Sigmoid colon (tissue), 4 donors: ENCODE measurements around the gene CEP112.

ENCODE experiments used
- EP300 ChIP-seq, 4 donors: sonication (generic); formaldehyde crosslinking; IDR thresholded peaks; one replicate each; pipeline ENCODE4 v1.6.1; 2017; ENCODE audit warnings: antibody characterized with exemption in 4 of 4
- POLR2A ChIP-seq, 2 donors: fragments of 450-650 bp; IDR thresholded peaks; one replicate each; pipeline ENCODE4 v1.6.1; 2016; ENCODE audit warnings: antibody characterized with exemption in 2 of 2, mild to moderate bottlenecking in 2 of 2, moderate library complexity in 2 of 2
- POLR2AphosphoS5 ChIP-seq, 4 donors: sonication (generic); formaldehyde crosslinking; IDR thresholded peaks; one replicate each; pipeline ENCODE4 v1.6.1; 2017; ENCODE audit warnings: antibody characterized with exemption in 4 of 4
- TF ChIP-seq, protein P1 (sequence below), 4 experiments: fragments of 450-650 bp in 3 of 4; fragments of 200-600 bp in 1 of 4; IDR thresholded peaks; one replicate each; pipeline ENCODE4 v1.5.1; 2016 to 2019; ENCODE audit warnings: antibody characterized with exemption in 4 of 4, mild to moderate bottlenecking in 3 of 4, moderate library complexity in 2 of 4

DNA sequence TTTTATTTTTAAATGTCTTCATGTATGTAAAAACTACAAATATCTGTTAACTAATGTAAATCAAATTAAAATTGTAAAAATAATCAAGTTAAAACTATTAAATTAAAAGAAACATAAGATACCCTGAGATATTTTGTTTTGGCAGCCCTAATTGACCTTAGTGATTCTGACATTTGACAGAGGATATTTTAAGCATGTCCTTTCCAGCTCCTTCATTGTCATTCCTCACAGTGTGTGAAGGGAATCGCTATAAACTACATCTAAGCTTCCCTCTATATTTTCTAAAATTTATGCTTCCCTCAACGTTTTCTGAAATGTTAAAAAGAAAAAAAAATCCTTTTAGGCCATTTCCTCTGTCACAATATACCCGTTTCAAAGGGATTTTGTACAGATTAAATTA lies 20.2 kb downstream of the CEP112 start:
- TF ChIP-seq, protein P1, sequence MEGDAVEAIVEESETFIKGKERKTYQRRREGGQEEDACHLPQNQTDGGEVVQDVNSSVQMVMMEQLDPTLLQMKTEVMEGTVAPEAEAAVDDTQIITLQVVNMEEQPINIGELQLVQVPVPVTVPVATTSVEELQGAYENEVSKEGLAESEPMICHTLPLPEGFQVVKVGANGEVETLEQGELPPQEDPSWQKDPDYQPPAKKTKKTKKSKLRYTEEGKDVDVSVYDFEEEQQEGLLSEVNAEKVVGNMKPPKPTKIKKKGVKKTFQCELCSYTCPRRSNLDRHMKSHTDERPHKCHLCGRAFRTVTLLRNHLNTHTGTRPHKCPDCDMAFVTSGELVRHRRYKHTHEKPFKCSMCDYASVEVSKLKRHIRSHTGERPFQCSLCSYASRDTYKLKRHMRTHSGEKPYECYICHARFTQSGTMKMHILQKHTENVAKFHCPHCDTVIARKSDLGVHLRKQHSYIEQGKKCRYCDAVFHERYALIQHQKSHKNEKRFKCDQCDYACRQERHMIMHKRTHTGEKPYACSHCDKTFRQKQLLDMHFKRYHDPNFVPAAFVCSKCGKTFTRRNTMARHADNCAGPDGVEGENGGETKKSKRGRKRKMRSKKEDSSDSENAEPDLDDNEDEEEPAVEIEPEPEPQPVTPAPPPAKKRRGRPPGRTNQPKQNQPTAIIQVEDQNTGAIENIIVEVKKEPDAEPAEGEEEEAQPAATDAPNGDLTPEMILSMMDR (IDR thresholded peaks at IDR 0.05) = no peak
- TF ChIP-seq POLR2A (IDR thresholded peaks at IDR 0.05) (no peak), POLR2AphosphoS5 (IDR thresholded peaks at IDR 0.05) (no peak), EP300 (IDR thresholded peaks at IDR 0.05) (no peak)
